Measurements from ENCODE around the gene ZFYVE21.

GRCh38 chr14:103668117-103668516, 47.5 kb upstream of the ZFYVE21 start:
- TF ChIP-seq CTCF (IDR thresholded peaks at IDR 0.05) (no peak), POLR2A (IDR thresholded peaks at IDR 0.05) (no peak), EP300 (IDR thresholded peaks at IDR 0.05) (no peak)

Data from gastroesophageal sphincter (tissue), 3 donors.